GM23248 (cell line): ENCODE results near the gene CDRT15. TPM values are rescaled to one million over a fixed set of nuclear protein-coding genes. Genes with fewer than 3 reads are reported as not detected.
"Not testable (repeated sequence)": the region's sequence is repeated elsewhere in the genome, so short reads cannot be mapped to it uniquely, and the experiment has no call there.

Source experiments
- DNase-seq: peaks from one replicate; pipeline ENCODE4 v3.0.0-alpha.2; 2015
- H2AFZ ChIP-seq: fragments of 200-600 bp; sonication (generic); 2 replicates; pipeline ENCODE4 v1.6.1; 2016; ENCODE audit warnings: antibody characterized with exemption
- H3F3A ChIP-seq: fragments of 200-600 bp; sonication (generic); 2 replicates; pipeline ENCODE4 v1.6.1; 2016; ENCODE audit warnings: mild to moderate bottlenecking, antibody characterized with exemption, mixed run types; ENCODE audit not compliant: insufficient read depth
- H3K27ac ChIP-seq: fragments of 200-600 bp; sonication (generic); 2 replicates; pipeline ENCODE4 v1.5.1; 2016; ENCODE audit warnings: mild to moderate bottlenecking
- H3K27me3 ChIP-seq: fragments of 200-600 bp; sonication (generic); replicated peaks from 2 replicates; pipeline ENCODE4 v1.6.1; 2016; ENCODE audit warnings: mild to moderate bottlenecking; ENCODE audit not compliant: insufficient read depth
- H3K36me3 ChIP-seq: fragments of 200-600 bp; sonication (generic); 2 replicates; pipeline ENCODE4 v1.6.1; 2016; ENCODE audit warnings: low read depth, mild to moderate bottlenecking
- H3K4me1 ChIP-seq: fragments of 200-600 bp; sonication (generic); 2 replicates; pipeline ENCODE4 v1.6.1; 2016; ENCODE audit warnings: mild to moderate bottlenecking; ENCODE audit not compliant: insufficient read depth
- H3K4me2 ChIP-seq: fragments of 200-600 bp; sonication (generic); one replicate; pipeline ENCODE4 v1.6.1; 2016; ENCODE audit warnings: mild to moderate bottlenecking; ENCODE audit not compliant: unreplicated experiment
- H3K4me3 ChIP-seq: fragments of 200-600 bp; sonication (generic); 2 replicates; pipeline ENCODE4 v1.5.1; 2016; ENCODE audit warnings: mild to moderate bottlenecking
- H3K79me2 ChIP-seq: fragments of 200-600 bp; sonication (generic); 2 replicates; pipeline ENCODE4 v1.6.1; 2016; ENCODE audit warnings: mild to moderate bottlenecking; ENCODE audit not compliant: insufficient read depth
- H3K9ac ChIP-seq: fragments of 200-600 bp; sonication (generic); 2 replicates; pipeline ENCODE4 v1.6.1; 2016; ENCODE audit warnings: mild to moderate bottlenecking
- H3K9me2 ChIP-seq: fragments of 200-600 bp; sonication (generic); 2 replicates; pipeline ENCODE4 v1.6.1; 2016; ENCODE audit warnings: mixed run types, mild to moderate bottlenecking, moderate library complexity; ENCODE audit not compliant: insufficient read depth
- H3K9me3 ChIP-seq: fragments of 200-600 bp; sonication (generic); one replicate; pipeline ENCODE4 v1.6.1; 2017; ENCODE audit warnings: low read depth
- H4K20me1 ChIP-seq: fragments of 200-600 bp; sonication (generic); 2 replicates; pipeline ENCODE4 v1.6.0; 2016; ENCODE audit not compliant: insufficient read depth
- EZH2 ChIP-seq: fragments of 200-600 bp; sonication (generic); IDR thresholded peaks from 2 replicates; pipeline ENCODE4 v1.6.1; 2018; ENCODE audit warnings: antibody characterized with exemption, mild to moderate bottlenecking; ENCODE audit not compliant: insufficient read depth, poor library complexity, severe bottlenecking
- EZH2phosphoT487 ChIP-seq: fragments of 200-600 bp; sonication (generic); IDR thresholded peaks from 2 replicates; pipeline ENCODE4 v1.6.1; 2018; ENCODE audit warnings: antibody characterized with exemption, moderate library complexity, mild to moderate bottlenecking, low read depth; ENCODE audit not compliant: insufficient read depth
- WGBS, 2 experiments: methylation state at CpG; one replicate each; pipeline ENCODE4 v1.1.6; 2015 to 2017; ENCODE audit warnings: low lambda C conversion rate in 2 of 2, low coverage in 1 of 2; ENCODE audit errors: missing lambda C conversion rate in 2 of 2; 5-methylcytosine and 5-hydroxymethylcytosine counted together
- in situ Hi-C: fragments of 300-500 bp; cut with MboI; formaldehyde crosslinking; loops from 2 replicates; pipeline ENCODE4 v1.15.0; 2020
- polyA plus RNA-seq: library from polyadenylated mRNA; unstranded; fragments of >200 nt; fragmentation: Nextera tagmentation; extraction: Ambion mirVana; gene quantifications from 2 replicates; pipeline ENCODE4 v1.2.1, GENCODE V29; 2016
- total RNA-seq: library from RNA; depleted of rRNA; stranded (reverse); fragments of >200 nt; shearing (Covaris generic); gene quantifications from 2 replicates; pipeline ENCODE4 v1.2.3, GENCODE V29; 2014

The CDRT15 gene
- total and polyA plus RNA-seq, 2 experiments from 2014 or later, result not detected

DNA sequence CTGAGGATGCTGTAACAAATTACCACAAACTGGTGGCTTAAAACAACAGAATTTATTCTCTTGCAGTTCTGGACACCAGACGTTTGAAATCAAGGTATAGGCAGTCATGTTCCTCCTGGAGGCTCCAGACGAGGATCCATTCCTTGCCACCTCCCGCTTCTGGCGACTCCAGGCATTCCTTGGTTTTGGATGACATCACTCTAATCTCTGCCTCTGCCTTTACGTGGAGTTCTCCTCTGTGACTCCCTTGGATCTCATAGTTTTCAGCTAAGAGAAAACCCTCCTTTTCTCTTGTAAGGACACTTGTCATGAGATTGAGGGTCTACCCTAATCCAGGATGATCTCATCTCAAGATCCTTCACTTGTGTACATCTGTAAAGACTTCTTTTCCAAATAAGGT, 32.8 kb upstream of the CDRT15 start:
- H3K36me3 ChIP-seq, result no peaks in the 10 kb centered on the region
- H3K4me1 ChIP-seq, result no peaks in the 10 kb centered on the region
- H3K4me3 ChIP-seq, result no peak overlapping the region
- no peaks in the 10 kb centered on the region for H3K9me2 ChIP-seq
- WGBS, 2 experiments, result 22 to 23% methylated on average over 5 of the region's 5 CpGs
- in situ Hi-C loops, result no loop called here
- H3K79me2 ChIP-seq, result no peaks in the 10 kb centered on the region
- no peak overlapping the region for H3K9ac ChIP-seq
- no peak overlapping the region for H2AFZ ChIP-seq
- no peaks in the 10 kb centered on the region for H4K20me1 ChIP-seq
- no peaks in the 10 kb centered on the region; the same call in 1 of the 2 replicates for H3K27me3 ChIP-seq
- no peak overlapping the region for H3K27ac ChIP-seq
- DNase-seq, result peak; percentile 11
- no peak for TF ChIP-seq EZH2
- no peak for TF ChIP-seq EZH2phosphoT487
- no peaks in the 10 kb centered on the region for H3K9me3 ChIP-seq
- no peak overlapping the region for H3K4me2 ChIP-seq
- H3F3A ChIP-seq, result no peaks in the 10 kb centered on the region

- Histone ChIP-seq H3K9me3 (no peaks in the 10 kb centered on the region), H3K4me3 (no peak overlapping the region), H3K79me2 (no peaks in the 10 kb centered on the region), H3K27ac (no peak overlapping the region), H3K36me3 (no peaks in the 10 kb centered on the region), H2AFZ (no peak overlapping the region), H3F3A (no peaks in the 10 kb centered on the region), H3K4me2 (no peak overlapping the region), H3K4me1 (no peaks in the 10 kb centered on the region), H3K9ac (no peak overlapping the region), H3K27me3 (no peaks in the 10 kb centered on the region; the same call in 1 of the 2 replicates), H3K9me2 (no peaks in the 10 kb centered on the region), H4K20me1 (no peaks in the 10 kb centered on the region)
- no peak for TF ChIP-seq EZH2
- no peak for TF ChIP-seq EZH2phosphoT487
- in situ Hi-C loops, result no loop called here
- no peak for DNase-seq
- 61 to 72% methylated on average over 2 of the region's 2 CpGs for WGBS, 2 experiments
Measured at GRCh38 chr17:14268264-14268663, 31.6 kb upstream of the CDRT15 start.

DNA sequence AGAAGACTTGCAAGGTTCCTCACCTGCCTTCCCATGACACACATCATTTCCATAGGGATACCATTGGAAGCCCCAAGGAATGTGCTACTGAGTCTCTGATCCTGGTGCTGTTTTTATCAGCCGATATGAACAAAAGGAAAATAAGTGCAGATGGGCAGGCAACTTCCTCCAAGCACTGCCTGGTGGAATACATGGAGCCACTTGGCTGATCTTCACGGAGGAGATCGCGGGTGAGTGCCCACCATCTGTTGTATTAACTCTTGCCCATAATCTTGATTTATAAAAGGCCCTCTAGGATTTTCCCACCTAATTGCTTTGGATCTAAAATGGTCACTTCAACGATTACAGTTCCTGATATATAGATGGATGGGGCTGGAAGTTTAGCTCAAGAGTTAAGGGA, 24.7 kb upstream of the CDRT15 start:
- Histone ChIP-seq H3K27ac (no peak overlapping the region), H3K9me3 (no peaks in the 10 kb centered on the region), H3K4me3 (no peak overlapping the region), H3K4me1 (no peaks in the 10 kb centered on the region), H3K4me2 (no peak overlapping the region), H3K27me3 (no peaks in the 10 kb centered on the region), H3F3A (no peaks in the 10 kb centered on the region), H3K79me2 (no peaks in the 10 kb centered on the region), H4K20me1 (no peaks in the 10 kb centered on the region), H2AFZ (no peak overlapping the region), H3K9ac (no peak overlapping the region), H3K36me3 (no peaks in the 10 kb centered on the region), H3K9me2 (no peaks in the 10 kb centered on the region)
- no peak for DNase-seq
- in situ Hi-C loops, result no loop called here
- no peak for TF ChIP-seq EZH2
- TF ChIP-seq EZH2phosphoT487, result no peak
- 67 to 71% methylated on average over 5 of the region's 5 CpGs for WGBS, 2 experiments

DNA sequence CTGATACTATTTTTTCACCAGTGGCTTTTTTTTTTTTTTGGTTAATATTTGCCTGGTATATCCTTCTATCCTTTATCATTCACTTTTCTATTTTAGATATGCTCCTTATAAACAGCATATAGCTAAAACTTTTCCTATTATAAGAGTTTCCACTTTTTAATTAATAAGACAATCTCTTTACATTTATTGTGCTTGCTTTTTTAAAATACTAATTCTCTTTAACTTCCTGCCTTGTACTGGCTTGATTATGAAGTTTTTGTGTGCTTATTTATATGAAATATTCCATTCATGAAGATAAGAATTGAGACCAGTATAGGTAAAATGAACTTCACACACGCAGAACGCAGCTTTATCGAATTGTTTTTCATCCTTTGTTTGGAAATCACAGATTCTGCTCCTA, 9.0 kb upstream of the CDRT15 start:
- H3F3A ChIP-seq, result no peaks in the 10 kb centered on the region
- no peaks in the 10 kb centered on the region for H4K20me1 ChIP-seq
- 90 to 91% methylated on average over 3 of the region's 3 CpGs for WGBS, 2 experiments
- no peaks in the 10 kb centered on the region for H3K36me3 ChIP-seq
- no peaks in the 10 kb centered on the region for H3K9me2 ChIP-seq
- no peak overlapping the region for H3K27ac ChIP-seq
- no peak overlapping the region for H3K4me3 ChIP-seq
- no peak for DNase-seq
- no peaks in the 10 kb centered on the region for H3K9me3 ChIP-seq
- H3K79me2 ChIP-seq, result no peaks in the 10 kb centered on the region
- in situ Hi-C loops, result no loop called here
- H3K9ac ChIP-seq, result no peak overlapping the region
- H3K4me1 ChIP-seq, result no peaks in the 10 kb centered on the region
- TF ChIP-seq EZH2 (no peak), EZH2phosphoT487 (no peak)
- no peak overlapping the region for H3K4me2 ChIP-seq
- no peaks in the 10 kb centered on the region for H3K27me3 ChIP-seq
- no peak overlapping the region for H2AFZ ChIP-seq

DNA sequence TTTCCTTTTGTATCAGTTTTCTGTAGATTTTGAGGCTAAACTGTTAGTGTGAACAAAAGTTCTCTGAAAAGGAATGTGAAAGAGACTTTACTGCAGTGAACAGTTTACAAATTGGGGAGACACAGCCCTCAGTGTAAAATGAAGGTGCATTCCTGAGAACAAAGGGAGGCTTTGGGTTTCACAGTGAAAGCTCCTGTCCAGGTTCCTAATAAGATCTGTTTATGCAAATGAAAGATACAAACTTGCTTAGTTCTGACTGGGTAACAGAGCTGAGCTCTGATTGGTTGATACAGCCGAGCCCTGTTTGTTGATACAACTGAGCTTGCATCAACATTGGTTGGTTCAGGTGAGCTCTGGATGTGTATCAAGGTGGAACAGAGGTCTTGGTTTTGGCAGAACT, 8.3 kb upstream of the CDRT15 start:
- H3K79me2 ChIP-seq, result no peaks in the 10 kb centered on the region
- TF ChIP-seq EZH2 (no peak), EZH2phosphoT487 (no peak)
- DNase-seq, result no peak
- no peak overlapping the region for H2AFZ ChIP-seq
- no peak overlapping the region for H3K4me2 ChIP-seq
- H3K27ac ChIP-seq, result no peak overlapping the region
- no peaks in the 10 kb centered on the region for H4K20me1 ChIP-seq
- H3K27me3 ChIP-seq, result no peaks in the 10 kb centered on the region
- no peaks in the 10 kb centered on the region for H3K9me3 ChIP-seq
- H3K36me3 ChIP-seq, result no peaks in the 10 kb centered on the region
- no peak overlapping the region for H3K4me3 ChIP-seq
- H3K9me2 ChIP-seq, result no peaks in the 10 kb centered on the region
- H3K9ac ChIP-seq, result no peak overlapping the region
- H3F3A ChIP-seq, result no peaks in the 10 kb centered on the region
- no peaks in the 10 kb centered on the region for H3K4me1 ChIP-seq
- in situ Hi-C loops, result no loop called here
- WGBS, 2 experiments, result 95 to 100% methylated on average over 1 of the region's 1 CpG

GRCh38 chr17:14239271-14239670, 2.6 kb upstream of the CDRT15 start:
- H3F3A ChIP-seq, H4K20me1 ChIP-seq, H3K79me2 ChIP-seq, H3K9ac ChIP-seq, H2AFZ ChIP-seq, H3K4me3 ChIP-seq, H3K36me3 ChIP-seq, H3K27me3 ChIP-seq, H3K9me2 ChIP-seq, H3K27ac ChIP-seq, H3K4me2 ChIP-seq, in situ Hi-C loops, H3K9me3 ChIP-seq, H3K4me1 ChIP-seq, DNase-seq: not testable (repeated sequence)
- WGBS, 2 experiments, result 73 to 75% methylated on average over 2 to 4 of the region's 5 CpGs

DNA sequence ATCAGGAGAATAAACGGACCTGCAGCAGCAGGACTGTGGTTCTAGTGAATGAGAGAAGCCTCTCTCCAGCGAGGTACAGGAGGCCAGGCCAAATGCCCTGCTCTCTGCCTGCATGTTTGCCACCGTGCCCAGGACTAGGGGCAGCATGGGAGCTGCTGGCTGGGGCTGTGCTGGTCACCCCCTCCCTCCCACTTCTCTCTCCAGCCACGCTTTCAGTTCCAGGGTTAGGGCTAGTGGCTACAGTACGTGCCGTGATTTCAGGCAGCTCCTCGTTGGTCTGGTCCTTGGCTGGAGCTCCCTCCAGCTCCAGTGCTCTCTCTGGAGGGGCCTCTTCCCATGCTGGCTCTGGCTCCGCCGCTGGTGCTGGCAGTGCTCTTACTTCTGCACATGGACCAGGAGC, 630 bp downstream of the CDRT15 start:
- H3K27ac ChIP-seq, H3K4me2 ChIP-seq, H3K79me2 ChIP-seq, DNase-seq, H3K36me3 ChIP-seq, H3K9me3 ChIP-seq, H3K27me3 ChIP-seq, H3K4me1 ChIP-seq, H2AFZ ChIP-seq, H3F3A ChIP-seq, H3K9me2 ChIP-seq, H3K9ac ChIP-seq, H3K4me3 ChIP-seq, H4K20me1 ChIP-seq, in situ Hi-C loops: not testable (repeated sequence)
- 85 to 90% methylated on average over 8 to 9 of the region's 9 CpGs for WGBS, 2 experiments
